ENCODE results near the gene IMPDH1.

Gene IMPDH1

DNA sequence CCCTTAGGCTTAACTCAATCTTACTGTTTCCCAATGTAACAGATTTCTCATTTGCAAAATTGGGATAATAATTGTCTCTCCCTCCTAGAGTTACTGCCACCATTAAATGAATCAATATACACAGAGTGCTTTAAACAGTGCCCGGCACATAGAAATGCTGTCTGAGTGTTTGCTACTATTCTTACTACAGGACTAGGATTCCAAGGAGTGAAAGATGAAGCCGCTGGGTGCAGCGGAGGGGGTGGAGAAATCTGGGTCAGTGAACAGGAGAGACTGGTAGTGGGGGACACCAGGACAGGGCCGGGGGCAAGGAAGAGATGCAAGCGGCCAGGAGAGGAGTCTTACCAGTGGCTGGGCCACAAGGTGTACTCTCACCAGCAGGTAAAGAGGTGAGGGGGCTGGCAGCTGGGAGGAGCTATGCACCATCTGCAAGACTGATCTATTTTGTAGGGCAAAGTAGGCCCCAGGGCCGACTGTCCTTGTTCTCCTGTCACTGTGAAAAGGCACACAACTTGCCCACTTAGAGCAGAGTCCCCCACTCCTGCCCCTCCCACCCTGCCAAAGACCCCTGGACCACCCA lies 29.8 kb downstream of the IMPDH1 start:
- Histone ChIP-seq H3K9ac (ENCODE audit: low read length) (no peak overlapping the region), H3K27me3 (ENCODE audit: control insufficient read depth, insufficient read depth, low read length) (no peaks in the 10 kb centered on the region), H3K4me1 (ENCODE audit: control insufficient read depth, low read depth, low read length) (peaks cover 3% of the 10 kb centered on the region), H3K9me3 (ENCODE audit: control insufficient read depth, low read depth, low read length) (no peaks in the 10 kb centered on the region), H3K36me3 (ENCODE audit: control insufficient read depth, low read depth, low read length) (no peaks in the 10 kb centered on the region), H3K4me3 (ENCODE audit: low read length) (no peak overlapping the region), H3K27ac (ENCODE audit: low read length) (no peak overlapping the region)

- H3K9me3 ChIP-seq (ENCODE audit: control insufficient read depth, low read depth, low read length) = no peaks in the 10 kb centered on the region
- H3K4me3 ChIP-seq (ENCODE audit: low read length) = no peak overlapping the region
- H3K9ac ChIP-seq (ENCODE audit: low read length) = no peak overlapping the region
- H3K4me1 ChIP-seq (ENCODE audit: control insufficient read depth, low read depth, low read length) = peaks cover 3% of the 10 kb centered on the region
- H3K27ac ChIP-seq (ENCODE audit: low read length) = no peak overlapping the region
- no peaks in the 10 kb centered on the region for H3K36me3 ChIP-seq (ENCODE audit: control insufficient read depth, low read depth, low read length)
- H3K27me3 ChIP-seq (ENCODE audit: control insufficient read depth, insufficient read depth, low read length) = no peaks in the 10 kb centered on the region
Observed at GRCh38 chr7:128378637-128379036, 31.1 kb downstream of the IMPDH1 start.

DNA sequence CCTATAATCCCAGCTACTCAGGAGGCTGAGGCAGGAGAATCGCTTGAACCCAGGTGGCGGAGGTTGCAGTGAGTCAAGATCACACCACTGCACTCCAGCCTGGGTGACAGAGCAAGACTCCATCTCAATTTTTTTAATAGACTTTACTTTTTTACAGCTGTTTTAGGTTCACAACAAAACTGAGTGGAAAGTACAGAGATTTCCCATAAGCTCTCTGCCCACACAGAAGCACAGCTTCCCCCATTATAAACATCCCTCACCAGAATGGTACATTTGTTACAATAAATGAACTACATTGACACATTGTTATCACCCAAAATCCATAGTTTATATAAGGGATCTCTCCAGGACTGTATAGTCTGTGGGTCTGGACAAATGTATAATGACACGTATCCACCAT lies 33.7 kb downstream of the IMPDH1 start:
- Histone ChIP-seq H3K9me3 (ENCODE audit: control insufficient read depth, low read depth, low read length) (no peaks in the 10 kb centered on the region), H3K36me3 (ENCODE audit: control insufficient read depth, low read depth, low read length) (no peaks in the 10 kb centered on the region)

GRCh38 chr7:128374041-128374440 lies 35.7 kb downstream of the IMPDH1 start:
- no peak overlapping the region for H3K9ac ChIP-seq (ENCODE audit: low read length)
- H3K4me1 ChIP-seq (ENCODE audit: control insufficient read depth, low read depth, low read length) = no peaks in the 10 kb centered on the region
- H3K27me3 ChIP-seq (ENCODE audit: control insufficient read depth, insufficient read depth, low read length) = no peaks in the 10 kb centered on the region
- no peaks in the 10 kb centered on the region for H3K9me3 ChIP-seq (ENCODE audit: control insufficient read depth, low read depth, low read length)
- H3K4me3 ChIP-seq (ENCODE audit: low read length) = no peak overlapping the region
- H3K36me3 ChIP-seq (ENCODE audit: control insufficient read depth, low read depth, low read length) = no peaks in the 10 kb centered on the region
- H3K27ac ChIP-seq (ENCODE audit: low read length) = no peak overlapping the region

More for the DNA sequence above, 33.7 kb downstream of the IMPDH1 start:
- no peak overlapping the region for H3K4me3 ChIP-seq (ENCODE audit: low read length)
- no peaks in the 10 kb centered on the region for H3K4me1 ChIP-seq (ENCODE audit: control insufficient read depth, low read depth, low read length)
- no peaks in the 10 kb centered on the region for H3K27me3 ChIP-seq (ENCODE audit: control insufficient read depth, insufficient read depth, low read length)
- no peak overlapping the region for H3K27ac ChIP-seq (ENCODE audit: low read length)
- H3K9ac ChIP-seq (ENCODE audit: low read length) = no peak overlapping the region

DNA sequence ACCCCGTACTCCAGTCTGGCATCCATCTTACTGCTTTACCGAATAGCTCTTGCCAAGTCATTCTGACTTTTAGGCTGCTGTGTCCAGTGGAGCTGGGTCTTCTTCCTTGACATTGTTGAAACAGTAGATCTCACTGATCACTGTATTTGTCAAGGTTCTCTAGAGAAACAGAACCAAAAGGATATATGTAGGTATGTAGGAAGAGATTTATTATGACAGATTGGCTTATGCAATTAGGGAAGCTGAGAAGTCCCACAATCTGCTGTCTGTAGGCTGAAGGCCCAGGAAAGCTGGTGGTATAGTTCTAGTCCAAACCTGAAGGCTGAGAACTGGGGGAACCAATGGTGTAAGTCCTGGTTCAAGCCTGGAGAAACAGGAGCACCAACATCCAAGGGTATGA lies 36.2 kb downstream of the IMPDH1 start:
- Histone ChIP-seq H3K9me3 (ENCODE audit: control insufficient read depth, low read depth, low read length) (no peaks in the 10 kb centered on the region), H3K9ac (ENCODE audit: low read length) (no peak overlapping the region), H3K36me3 (ENCODE audit: control insufficient read depth, low read depth, low read length) (no peaks in the 10 kb centered on the region), H3K27ac (ENCODE audit: low read length) (no peak overlapping the region), H3K4me1 (ENCODE audit: control insufficient read depth, low read depth, low read length) (no peaks in the 10 kb centered on the region), H3K27me3 (ENCODE audit: control insufficient read depth, insufficient read depth, low read length) (no peaks in the 10 kb centered on the region), H3K4me3 (ENCODE audit: low read length) (no peak overlapping the region)

DNA sequence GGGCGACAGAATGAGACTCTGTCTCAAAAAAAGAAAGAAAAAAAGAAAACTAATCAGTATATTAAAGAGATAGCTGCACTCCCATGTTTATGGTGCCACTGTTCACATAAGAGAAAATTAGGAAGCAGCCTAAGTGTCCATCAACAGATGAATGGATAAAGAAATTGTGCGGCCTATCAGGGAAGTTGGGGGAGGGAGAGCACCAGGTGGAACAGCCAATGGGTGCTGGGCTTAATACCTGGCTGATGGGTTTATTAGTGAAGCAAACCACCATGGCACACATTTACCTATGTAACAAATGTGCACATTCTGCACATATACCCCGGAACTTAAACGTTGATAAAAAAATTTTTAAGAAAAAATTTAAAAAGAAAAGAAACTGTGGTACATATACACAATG lies 39.3 kb downstream of the IMPDH1 start:
- no peaks in the 10 kb centered on the region for H3K9me3 ChIP-seq (ENCODE audit: control insufficient read depth, low read depth, low read length)
- H3K27ac ChIP-seq (ENCODE audit: low read length) = no peak overlapping the region
- H3K27me3 ChIP-seq (ENCODE audit: control insufficient read depth, insufficient read depth, low read length) = peaks cover 20% of the 10 kb centered on the region
- H3K9ac ChIP-seq (ENCODE audit: low read length) = no peak overlapping the region
- H3K4me1 ChIP-seq (ENCODE audit: control insufficient read depth, low read depth, low read length) = no peaks in the 10 kb centered on the region
- H3K4me3 ChIP-seq (ENCODE audit: low read length) = no peak overlapping the region
- H3K36me3 ChIP-seq (ENCODE audit: control insufficient read depth, low read depth, low read length) = no peaks in the 10 kb centered on the region

DNA sequence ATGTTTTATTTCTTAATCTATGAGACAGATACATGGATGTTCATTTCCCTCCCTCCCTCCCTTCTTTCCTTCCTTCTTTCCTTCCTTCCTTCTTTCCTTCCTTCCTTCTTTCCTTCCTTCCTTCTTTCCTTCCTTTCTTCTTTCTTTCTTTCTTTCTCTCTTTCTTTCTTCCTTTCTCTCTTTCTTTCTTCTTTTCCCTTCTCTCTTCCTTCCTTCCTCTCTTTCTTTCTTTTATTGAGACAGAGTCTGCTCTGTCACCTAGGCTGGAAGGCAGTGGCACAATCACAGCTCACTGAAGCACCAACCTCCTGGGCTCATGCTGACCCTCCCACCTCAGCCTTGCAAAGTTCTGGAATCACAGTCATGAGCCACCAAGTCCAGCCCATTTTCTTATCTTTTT lies 42.8 kb downstream of the IMPDH1 start:
- no peaks in the 10 kb centered on the region for H3K9me3 ChIP-seq (ENCODE audit: control insufficient read depth, low read depth, low read length)
- no peak overlapping the region for H3K4me3 ChIP-seq (ENCODE audit: low read length)
- no peak overlapping the region for H3K27ac ChIP-seq (ENCODE audit: low read length)
- H3K27me3 ChIP-seq (ENCODE audit: control insufficient read depth, insufficient read depth, low read length) = peaks cover 55% of the 10 kb centered on the region
- H3K36me3 ChIP-seq (ENCODE audit: control insufficient read depth, low read depth, low read length) = no peaks in the 10 kb centered on the region
- no peak overlapping the region for H3K9ac ChIP-seq (ENCODE audit: low read length)
- H3K4me1 ChIP-seq (ENCODE audit: control insufficient read depth, low read depth, low read length) = no peaks in the 10 kb centered on the region

DNA sequence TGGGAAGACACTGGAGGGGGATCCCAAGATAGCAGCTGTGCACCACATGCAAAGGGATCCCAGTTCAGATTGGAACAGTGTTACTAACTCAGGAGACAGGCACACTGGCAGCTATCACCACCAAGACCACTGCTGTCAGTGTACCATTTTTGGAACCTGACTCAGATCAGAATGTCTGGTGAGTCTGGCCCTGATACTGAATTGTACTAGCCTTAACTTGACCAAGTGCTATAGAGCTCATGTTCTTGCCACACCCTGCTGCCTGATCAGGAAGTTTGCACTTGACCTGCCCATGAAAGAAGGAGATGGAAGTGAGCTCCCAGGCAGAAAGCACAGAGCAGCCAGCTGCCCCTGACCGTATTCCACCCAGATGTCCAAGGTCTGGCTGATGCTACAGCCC lies 43.5 kb downstream of the IMPDH1 start:
- Histone ChIP-seq H3K27ac (ENCODE audit: low read length) (no peak overlapping the region), H3K9ac (ENCODE audit: low read length) (no peak overlapping the region), H3K27me3 (ENCODE audit: control insufficient read depth, insufficient read depth, low read length) (peaks cover 62% of the 10 kb centered on the region), H3K4me3 (ENCODE audit: low read length) (no peak overlapping the region), H3K36me3 (ENCODE audit: control insufficient read depth, low read depth, low read length) (no peaks in the 10 kb centered on the region), H3K9me3 (ENCODE audit: control insufficient read depth, low read depth, low read length) (no peaks in the 10 kb centered on the region), H3K4me1 (ENCODE audit: control insufficient read depth, low read depth, low read length) (no peaks in the 10 kb centered on the region)

DNA sequence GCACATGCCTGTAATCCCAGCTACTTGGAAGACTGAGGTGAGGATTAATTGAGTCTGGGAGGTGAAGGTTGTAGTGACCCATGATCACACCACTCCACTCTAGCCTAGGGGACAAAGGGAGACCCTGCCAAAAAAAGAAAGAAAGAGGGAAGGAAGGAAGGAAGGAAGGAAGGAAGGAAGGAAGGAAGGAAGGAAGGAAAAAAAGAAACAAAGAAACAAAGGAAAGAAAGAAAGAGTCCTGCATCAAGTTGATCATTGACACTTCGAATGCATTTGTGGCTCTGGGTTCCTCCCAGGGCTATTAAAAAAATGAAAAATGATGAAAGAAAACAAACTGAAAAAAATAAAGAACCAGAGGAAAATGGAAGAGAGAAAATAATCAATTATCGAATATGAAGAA lies 44.4 kb downstream of the IMPDH1 start:
- Histone ChIP-seq H3K36me3 (ENCODE audit: control insufficient read depth, low read depth, low read length) (no peaks in the 10 kb centered on the region), H3K9me3 (ENCODE audit: control insufficient read depth, low read depth, low read length) (no peaks in the 10 kb centered on the region), H3K9ac (ENCODE audit: low read length) (no peak overlapping the region), H3K27ac (ENCODE audit: low read length) (no peak overlapping the region), H3K4me3 (ENCODE audit: low read length) (no peak overlapping the region), H3K4me1 (ENCODE audit: control insufficient read depth, low read depth, low read length) (no peaks in the 10 kb centered on the region), H3K27me3 (ENCODE audit: control insufficient read depth, insufficient read depth, low read length) (peaks cover 70% of the 10 kb centered on the region)

DNA sequence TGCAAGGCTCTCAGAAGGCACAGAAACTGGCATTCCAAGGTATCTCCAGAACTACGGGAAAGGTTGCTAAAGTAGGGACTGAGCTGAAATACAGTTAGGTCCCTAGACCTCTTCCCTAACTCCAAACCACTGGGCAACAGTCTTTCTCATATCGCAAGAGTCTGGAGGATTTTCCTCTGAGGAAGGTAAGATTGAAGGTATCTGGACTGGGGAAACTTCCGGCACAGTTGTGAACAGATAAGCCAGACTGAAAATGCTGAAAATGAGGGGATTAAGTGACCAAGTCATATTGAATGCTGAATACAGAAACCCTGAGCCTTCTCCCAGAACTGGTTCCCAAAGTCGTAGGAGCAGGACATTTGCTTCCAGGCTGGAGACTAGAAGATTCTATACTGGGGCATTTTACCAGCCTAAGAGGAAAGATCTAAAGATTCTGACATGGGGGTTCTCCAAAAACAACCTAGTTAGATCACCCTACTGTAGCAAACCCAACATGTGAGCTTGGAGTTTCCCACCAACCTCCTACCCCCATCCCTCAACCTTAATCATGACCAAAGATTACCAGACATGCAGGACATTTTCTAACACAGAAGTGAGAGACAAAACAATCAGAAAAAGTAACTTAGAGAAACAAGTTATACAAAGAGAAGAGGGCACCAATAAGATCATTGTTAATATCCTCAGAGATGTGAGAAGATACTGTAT lies 45.5 kb downstream of the IMPDH1 start:
- Histone ChIP-seq H3K27ac (ENCODE audit: low read length) (no peak overlapping the region), H3K4me3 (ENCODE audit: low read length) (no peak overlapping the region), H3K9ac (ENCODE audit: low read length) (no peak overlapping the region), H3K36me3 (ENCODE audit: control insufficient read depth, low read depth, low read length) (no peaks in the 10 kb centered on the region), H3K4me1 (ENCODE audit: control insufficient read depth, low read depth, low read length) (peaks cover 3% of the 10 kb centered on the region), H3K9me3 (ENCODE audit: control insufficient read depth, low read depth, low read length) (no peaks in the 10 kb centered on the region), H3K27me3 (ENCODE audit: control insufficient read depth, insufficient read depth, low read length) (peaks cover 82% of the 10 kb centered on the region)

DNA sequence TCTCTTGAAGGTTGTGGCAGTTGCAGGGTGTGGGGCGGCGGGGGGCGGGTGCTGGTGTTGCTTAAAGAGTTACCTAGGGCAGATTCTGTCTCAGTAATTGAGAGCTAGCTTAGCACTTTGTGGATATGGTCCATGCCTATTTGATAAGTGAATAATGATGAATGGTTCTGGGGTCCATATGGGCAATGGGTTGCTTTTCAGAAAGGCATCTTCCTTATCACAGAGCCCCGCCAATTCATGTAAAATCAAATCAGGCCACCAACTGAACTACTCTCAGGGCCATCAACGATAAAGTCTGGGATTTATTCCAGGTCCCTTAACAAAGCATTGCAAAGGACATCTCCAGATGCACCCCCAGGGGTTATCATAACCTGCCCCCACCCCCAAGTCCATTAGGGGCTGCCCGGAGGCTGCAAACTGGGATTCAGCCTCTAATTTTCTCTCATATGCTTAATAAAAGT lies 46.5 kb downstream of the IMPDH1 start:
- no peak overlapping the region for H3K4me3 ChIP-seq (ENCODE audit: low read length)
- no peak overlapping the region for H3K27ac ChIP-seq (ENCODE audit: low read length)
- H3K36me3 ChIP-seq (ENCODE audit: control insufficient read depth, low read depth, low read length) = no peaks in the 10 kb centered on the region
- H3K9ac ChIP-seq (ENCODE audit: low read length) = no peak overlapping the region
- peaks cover 3% of the 10 kb centered on the region for H3K4me1 ChIP-seq (ENCODE audit: control insufficient read depth, low read depth, low read length)
- H3K9me3 ChIP-seq (ENCODE audit: control insufficient read depth, low read depth, low read length) = no peaks in the 10 kb centered on the region
- H3K27me3 ChIP-seq (ENCODE audit: control insufficient read depth, insufficient read depth, low read length) = peaks cover 92% of the 10 kb centered on the region

DNA sequence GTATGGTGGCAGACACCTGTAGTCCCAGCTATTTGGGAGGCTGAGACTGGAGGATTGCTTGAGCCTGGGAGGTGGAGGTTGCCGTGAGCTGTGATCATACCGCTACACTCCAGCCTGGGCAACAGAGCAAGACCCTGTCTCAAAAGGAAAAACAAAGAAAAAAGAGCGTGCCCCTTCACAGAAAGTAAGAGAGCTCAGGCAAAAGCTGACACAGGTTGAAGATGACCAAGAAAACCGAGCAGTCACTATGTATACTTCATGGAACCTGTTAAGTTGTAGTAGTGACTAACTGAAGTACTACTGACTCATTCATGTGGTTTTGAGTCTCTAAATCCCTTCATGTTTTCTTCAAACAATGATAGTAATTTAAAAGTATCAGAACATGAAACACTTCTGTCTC lies 47.1 kb downstream of the IMPDH1 start:
- H3K27ac ChIP-seq (ENCODE audit: low read length) = no peak overlapping the region
- H3K4me1 ChIP-seq (ENCODE audit: control insufficient read depth, low read depth, low read length) = peaks cover 3% of the 10 kb centered on the region
- H3K36me3 ChIP-seq (ENCODE audit: control insufficient read depth, low read depth, low read length) = no peaks in the 10 kb centered on the region
- H3K9ac ChIP-seq (ENCODE audit: low read length) = no peak overlapping the region
- H3K27me3 ChIP-seq (ENCODE audit: control insufficient read depth, insufficient read depth, low read length) = peaks cover 98% of the 10 kb centered on the region
- H3K9me3 ChIP-seq (ENCODE audit: control insufficient read depth, low read depth, low read length) = no peaks in the 10 kb centered on the region
- no peak overlapping the region for H3K4me3 ChIP-seq (ENCODE audit: low read length)

Measured in iPS-18a (cell line).